ENCODE results near the gene SFRP5. TPM values are rescaled to one million over a fixed set of nuclear protein-coding genes. Genes with fewer than 3 reads are reported as not detected.

The SFRP5 gene
- total and polyA plus RNA-seq, 2 of the 13 experiments (the other 11 are each of a cell fraction or from before 2014, with no cell fraction given): 0.32 to 1.7 TPM

DNA sequence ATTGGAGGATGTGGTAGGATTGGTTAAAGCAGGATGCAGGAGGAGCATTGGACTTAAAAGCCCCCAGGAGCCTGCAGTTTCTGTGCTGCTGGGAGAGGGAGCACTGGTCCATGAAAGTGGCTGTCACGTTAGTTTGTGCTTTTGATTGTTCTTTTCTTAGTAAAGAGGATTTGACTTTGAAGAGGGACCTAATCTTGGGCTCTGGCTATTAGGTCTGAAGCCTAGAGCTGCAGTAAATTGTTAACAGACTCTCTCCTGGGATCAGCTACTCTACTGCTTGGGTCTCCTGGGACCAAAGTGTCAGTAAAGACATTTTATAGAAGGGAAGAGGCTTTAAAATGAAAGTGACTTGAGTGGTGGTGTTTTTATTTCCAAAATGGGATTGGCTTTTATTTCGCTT lies 31.2 kb downstream of the SFRP5 start:
- CTCF ChIA-PET (ENCODE audit: low intra/inter-chr PET ratio, low total read pairs): no interaction called here
- no peaks in the 10 kb centered on the region for H3K9me3 ChIP-seq (ENCODE audit: low read length)
- H3K4me2 ChIP-seq (ENCODE audit: low read depth, low read length): no peak overlapping the region
- peaks cover 50% of the 10 kb centered on the region for H3K79me2 ChIP-seq (ENCODE audit: insufficient read depth, low read length)
- in situ Hi-C loops (cut with HindIII; ENCODE audit: extremely low pct_ligation_motif_present, low pct_unique_long_range_greater_than_20kb): no loop called here
- POLR2A ChIA-PET: no interaction called here
- intact Hi-C loops (cut with micrococcal nuclease; ENCODE audit: unreplicated experiment): no loop called here
- DNase-seq (ENCODE audit: low spot score): no peak
- H3K27ac ChIP-seq (ENCODE audit: extremely low read length, insufficient read depth, low read length): no peak overlapping the region
- no peak for TF ChIP-seq TCF7L2 (IDR thresholded peaks at IDR 0.05; ENCODE audit: low read depth, low read length)
- no peak for TF ChIP-seq STAG1 (CRISPR knock-in tag; IDR thresholded peaks at IDR 0.05)
- TF ChIP-seq MTF2 (CRISPR knock-in tag; IDR thresholded peaks at IDR 0.05; ENCODE audit: borderline replicate concordance): no peak
- no peak for TF ChIP-seq BRD4 (CRISPR knock-in tag; IDR thresholded peaks at IDR 0.05)
- TF ChIP-seq, protein P1, sequence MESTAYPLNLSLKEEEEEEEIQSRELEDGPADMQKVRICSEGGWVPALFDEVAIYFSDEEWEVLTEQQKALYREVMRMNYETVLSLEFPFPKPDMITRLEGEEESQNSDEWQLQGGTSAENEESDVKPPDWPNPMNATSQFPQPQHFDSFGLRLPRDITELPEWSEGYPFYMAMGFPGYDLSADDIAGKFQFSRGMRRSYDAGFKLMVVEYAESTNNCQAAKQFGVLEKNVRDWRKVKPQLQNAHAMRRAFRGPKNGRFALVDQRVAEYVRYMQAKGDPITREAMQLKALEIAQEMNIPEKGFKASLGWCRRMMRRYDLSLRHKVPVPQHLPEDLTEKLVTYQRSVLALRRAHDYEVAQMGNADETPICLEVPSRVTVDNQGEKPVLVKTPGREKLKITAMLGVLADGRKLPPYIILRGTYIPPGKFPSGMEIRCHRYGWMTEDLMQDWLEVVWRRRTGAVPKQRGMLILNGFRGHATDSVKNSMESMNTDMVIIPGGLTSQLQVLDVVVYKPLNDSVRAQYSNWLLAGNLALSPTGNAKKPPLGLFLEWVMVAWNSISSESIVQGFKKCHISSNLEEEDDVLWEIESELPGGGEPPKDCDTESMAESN (CRISPR knock-in tag; conservative IDR thresholded peaks at IDR 0.05): no peak
- TF ChIP-seq, protein P2, sequence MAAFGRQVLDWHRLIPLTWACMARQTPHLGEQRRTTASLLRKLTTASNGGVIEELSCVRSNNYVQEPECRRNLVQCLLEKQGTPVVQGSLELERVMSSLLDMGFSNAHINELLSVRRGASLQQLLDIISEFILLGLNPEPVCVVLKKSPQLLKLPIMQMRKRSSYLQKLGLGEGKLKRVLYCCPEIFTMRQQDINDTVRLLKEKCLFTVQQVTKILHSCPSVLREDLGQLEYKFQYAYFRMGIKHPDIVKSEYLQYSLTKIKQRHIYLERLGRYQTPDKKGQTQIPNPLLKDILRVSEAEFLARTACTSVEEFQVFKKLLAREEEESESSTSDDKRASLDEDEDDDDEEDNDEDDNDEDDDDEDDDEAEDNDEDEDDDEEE (CRISPR knock-in tag; IDR thresholded peaks at IDR 0.05): no peak
- no peak for TF ChIP-seq POLR2A (IDR thresholded peaks at IDR 0.05; ENCODE audit: insufficient read depth in 1 of 2, low read depth in 2 of 2, low read length in 2 of 2)
- no peak for TF ChIP-seq SSRP1 (CRISPR knock-in tag; IDR thresholded peaks at IDR 0.05)
- TF ChIP-seq ZNF138 (CRISPR knock-in tag; IDR thresholded peaks at IDR 0.05; ENCODE audit: low read depth): no peak
- no peak for TF ChIP-seq JARID2 (CRISPR knock-in tag; IDR thresholded peaks at IDR 0.05; ENCODE audit: insufficient replicate concordance)
- 94% methylated on average over 2 of the region's 2 CpGs for WGBS (ENCODE audit: low lambda C conversion rate)
- H3K9ac ChIP-seq (ENCODE audit: insufficient read depth, low read depth, low read length): no peak overlapping the region
- H3K36me3 ChIP-seq (replicated peaks in 1 of 2; ENCODE audit: control insufficient read depth in 1 of 2, insufficient read depth in 2 of 2, low read length in 2 of 2): peaks cover 13 to 43% of the 10 kb centered on the region in 2 experiments
- peaks cover 37% of the 10 kb centered on the region for H3K4me1 ChIP-seq (ENCODE audit: insufficient read depth, low read length)
- ATAC-seq: no peak
- no peak for FAIRE-seq
- H3K27me3 ChIP-seq (ENCODE audit: control insufficient read depth in 1 of 2, insufficient read depth in 2 of 2, low read length in 2 of 2): peaks cover 0 to 5% of the 10 kb centered on the region in 2 experiments; a peak in 2 of 5 replicates
- BruUV-seq (replicated peaks): no TSS peak
- no peak overlapping the region for H3K4me3 ChIP-seq (replicated peaks in 1 of 3; ENCODE audit: insufficient read depth in 1 of 3, low read depth in 2 of 3, low read length in 3 of 3)
- peaks cover 4% of the 10 kb centered on the region; the same call in 1 of the 2 replicates for H4K20me1 ChIP-seq (ENCODE audit: insufficient read depth, low read length)
- no peak overlapping the region for H2AFZ ChIP-seq (ENCODE audit: low read length)
